KBM-7 (cell line): ENCODE results near the gene OPRL1.

ENCODE experiments used
- DNase-seq: peaks from one replicate; pipeline ENCODE4 v3.0.0-alpha.2; 2015
- in situ Hi-C: fragments of 300-500 bp; cut with MboI; formaldehyde crosslinking; loops from 2 replicates; pipeline ENCODE4 v1.14.3; 2020; ENCODE audit warnings: low sequenced_read_pairs, low pct_unique_long_range_greater_than_20kb, mixed read lengths

OPRL1 gene

DNA sequence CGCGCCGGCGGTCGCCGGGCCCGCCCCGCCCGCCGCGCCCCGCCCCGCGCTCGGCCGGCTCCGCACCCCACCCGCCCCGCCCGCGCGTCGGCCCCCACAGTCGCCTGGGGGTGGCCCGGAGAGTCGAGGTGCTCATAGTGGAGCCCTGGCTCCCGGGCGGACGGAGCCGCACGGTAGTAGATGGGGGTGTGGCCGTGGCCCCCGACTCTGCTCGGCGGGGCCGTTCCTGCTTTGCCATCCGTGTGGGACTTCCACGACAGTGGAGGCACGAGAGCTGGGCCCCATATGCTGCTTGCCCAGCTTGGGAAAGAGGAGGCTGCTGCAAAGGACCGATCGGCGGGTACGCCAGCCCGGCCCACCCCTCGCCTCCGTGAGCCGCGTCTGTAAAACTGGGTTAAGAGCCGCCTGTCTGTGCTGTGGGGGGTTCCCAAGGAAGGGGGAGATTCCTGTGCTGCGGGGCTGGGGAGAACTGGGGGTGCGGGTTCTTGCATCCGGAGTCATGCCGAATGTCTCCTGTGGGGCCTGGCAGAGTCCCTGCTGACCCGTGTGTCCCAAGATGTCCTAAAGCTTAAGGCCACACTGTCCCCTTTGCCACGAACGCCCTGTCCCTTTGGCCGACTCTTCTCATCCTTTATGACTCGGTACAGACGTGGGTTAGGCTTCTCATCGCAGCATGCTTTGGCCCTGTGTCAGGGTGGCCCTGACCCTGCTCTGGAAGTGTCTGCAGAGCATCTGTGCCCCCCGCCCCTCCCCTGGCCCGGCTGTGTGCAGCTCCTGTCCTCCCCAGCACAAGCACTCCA, at the start of gene OPRL1:
OPRL1 (plus strand) TSS at position 70 of the 800 bp plus-strand sequence. CDS start 12,639 bp downstream, outside the sequence.
- in situ Hi-C loops: no loop called here
- DNase-seq: peak; percentile 41

DNA sequence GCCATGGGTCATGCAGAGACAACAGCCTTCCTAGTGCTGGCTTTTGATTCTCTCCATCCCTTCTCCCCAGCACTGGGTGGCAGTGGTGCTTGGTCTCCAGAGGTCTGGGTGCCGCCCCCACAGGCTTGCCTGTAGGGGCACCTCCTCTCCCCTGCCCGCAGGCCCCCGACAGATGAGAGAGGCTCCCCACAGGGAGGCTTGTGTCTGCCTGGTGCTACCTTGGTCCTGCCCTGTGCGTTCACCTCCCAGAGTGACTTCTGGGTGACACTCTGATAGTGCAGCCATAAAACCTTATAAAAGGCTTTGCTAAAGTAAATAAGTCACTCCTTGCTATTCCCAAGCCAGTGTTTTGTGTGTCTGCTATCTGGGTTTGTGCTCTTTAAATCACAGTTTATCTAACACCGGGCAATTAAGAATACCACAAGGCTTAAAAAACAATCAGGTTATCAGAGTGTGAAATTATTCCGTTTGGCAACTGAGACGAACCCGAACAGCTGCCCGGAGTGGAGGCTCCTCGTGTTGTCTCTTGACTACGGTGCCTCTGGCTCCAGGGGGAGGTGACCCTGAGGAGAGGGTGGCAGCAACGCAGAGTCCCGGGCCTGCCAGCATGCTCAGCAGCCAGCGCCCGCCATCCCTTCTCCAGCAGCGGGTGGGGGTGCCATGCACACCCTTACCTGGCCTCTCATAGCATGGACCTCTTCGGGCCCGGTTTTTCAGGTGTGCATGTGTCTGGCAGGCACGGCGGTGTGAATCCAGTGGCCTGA, 49.3 kb upstream of the OPRL1 start:
- DNase-seq: no peak
- in situ Hi-C loops: no loop called here

DNA sequence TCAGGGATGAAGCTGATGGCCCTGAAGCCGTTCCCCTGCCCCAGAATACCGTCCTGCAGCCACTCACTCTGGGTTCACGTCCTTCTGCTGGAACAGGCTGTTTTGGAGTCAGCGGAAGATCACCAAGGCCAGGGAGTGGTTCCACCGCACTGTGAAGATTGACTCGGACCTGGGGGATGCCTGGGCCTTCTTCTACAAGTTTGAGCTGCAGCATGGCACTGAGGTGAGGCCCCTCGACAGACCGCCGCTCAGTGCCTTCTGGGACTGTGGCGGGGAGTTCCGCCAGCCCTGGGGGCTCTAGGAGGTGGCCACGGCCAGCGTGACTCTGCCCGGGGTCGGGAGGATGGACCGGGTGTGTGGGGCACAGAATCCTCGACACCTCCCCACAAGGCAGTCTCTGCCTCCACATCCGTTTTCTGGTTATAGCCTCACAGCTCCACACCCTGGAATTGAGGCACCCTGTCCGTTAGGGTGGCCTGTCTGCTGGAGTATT, 48.0 kb upstream of the OPRL1 start:
- DNase-seq: no peak
- in situ Hi-C loops: no loop called here

DNA sequence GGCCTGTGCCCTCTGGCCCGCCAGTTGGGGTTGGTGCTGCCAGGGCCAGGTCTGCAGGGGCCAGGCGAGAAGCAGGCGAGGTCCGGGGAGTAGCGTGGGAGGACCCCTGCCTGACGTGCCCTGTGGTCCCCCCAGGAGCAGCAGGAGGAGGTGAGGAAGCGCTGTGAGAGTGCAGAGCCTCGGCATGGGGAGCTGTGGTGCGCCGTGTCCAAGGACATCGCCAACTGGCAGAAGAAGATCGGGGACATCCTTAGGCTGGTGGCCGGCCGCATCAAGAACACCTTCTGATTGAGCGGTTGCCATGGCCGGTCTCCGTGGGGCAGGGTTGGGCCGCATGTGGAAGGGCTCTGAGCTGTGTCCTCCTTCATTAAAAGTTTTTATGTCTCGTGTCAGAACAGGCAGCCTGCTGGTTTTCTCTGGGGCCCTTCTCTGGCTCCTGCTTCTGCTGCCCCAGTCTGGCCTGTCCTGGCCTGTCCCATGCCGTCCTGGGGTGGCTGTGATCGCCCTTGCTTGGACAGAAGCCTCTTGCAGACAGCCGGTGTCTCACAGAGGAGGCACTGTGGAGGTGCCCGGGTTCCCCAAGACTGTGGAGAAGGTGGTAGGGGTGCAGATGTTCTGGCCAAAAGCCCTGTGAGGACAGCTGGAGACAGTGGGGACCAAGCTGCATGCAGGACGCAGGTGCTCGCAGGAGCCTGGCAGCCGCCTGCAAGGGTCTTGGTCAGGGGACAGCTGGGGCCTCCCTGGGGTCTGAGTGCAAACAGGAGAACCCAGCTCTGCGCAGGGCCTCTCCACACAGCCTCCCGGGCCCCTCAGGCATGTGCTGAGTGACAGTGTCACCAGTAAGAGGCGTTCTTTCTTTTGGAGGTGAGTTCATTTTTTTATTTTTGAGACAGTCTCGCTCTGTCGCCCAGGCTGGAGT, 46.9 kb upstream of the OPRL1 start:
- in situ Hi-C loops: no loop called here
- DNase-seq: no peak

DNA sequence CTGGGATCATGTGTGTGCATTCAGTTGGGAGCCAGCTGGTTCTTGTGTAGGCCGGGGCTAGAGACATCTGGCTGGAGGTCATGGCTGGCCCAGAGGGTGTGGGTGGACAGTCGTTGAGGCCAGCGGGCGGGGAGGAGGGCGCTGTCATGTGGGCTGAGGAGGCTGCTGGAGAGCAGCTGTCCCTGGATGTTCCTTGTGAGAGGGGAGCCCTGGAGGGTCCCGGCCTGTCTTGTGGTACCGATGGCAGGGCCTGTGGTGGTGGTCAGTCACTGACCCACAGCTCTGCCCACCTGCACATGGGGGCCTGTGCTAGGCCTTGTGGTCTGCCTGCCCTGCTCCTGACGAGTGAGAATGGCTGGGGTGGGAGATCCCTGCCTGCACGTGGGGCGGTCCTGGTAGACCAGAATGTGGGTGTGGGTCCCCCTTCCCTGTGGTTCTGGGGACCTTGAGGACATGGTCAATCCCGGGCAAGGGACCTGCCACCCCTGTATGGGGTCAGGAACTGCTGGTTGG, 45.8 kb upstream of the OPRL1 start:
- in situ Hi-C loops: no loop called here
- DNase-seq: no peak

DNA sequence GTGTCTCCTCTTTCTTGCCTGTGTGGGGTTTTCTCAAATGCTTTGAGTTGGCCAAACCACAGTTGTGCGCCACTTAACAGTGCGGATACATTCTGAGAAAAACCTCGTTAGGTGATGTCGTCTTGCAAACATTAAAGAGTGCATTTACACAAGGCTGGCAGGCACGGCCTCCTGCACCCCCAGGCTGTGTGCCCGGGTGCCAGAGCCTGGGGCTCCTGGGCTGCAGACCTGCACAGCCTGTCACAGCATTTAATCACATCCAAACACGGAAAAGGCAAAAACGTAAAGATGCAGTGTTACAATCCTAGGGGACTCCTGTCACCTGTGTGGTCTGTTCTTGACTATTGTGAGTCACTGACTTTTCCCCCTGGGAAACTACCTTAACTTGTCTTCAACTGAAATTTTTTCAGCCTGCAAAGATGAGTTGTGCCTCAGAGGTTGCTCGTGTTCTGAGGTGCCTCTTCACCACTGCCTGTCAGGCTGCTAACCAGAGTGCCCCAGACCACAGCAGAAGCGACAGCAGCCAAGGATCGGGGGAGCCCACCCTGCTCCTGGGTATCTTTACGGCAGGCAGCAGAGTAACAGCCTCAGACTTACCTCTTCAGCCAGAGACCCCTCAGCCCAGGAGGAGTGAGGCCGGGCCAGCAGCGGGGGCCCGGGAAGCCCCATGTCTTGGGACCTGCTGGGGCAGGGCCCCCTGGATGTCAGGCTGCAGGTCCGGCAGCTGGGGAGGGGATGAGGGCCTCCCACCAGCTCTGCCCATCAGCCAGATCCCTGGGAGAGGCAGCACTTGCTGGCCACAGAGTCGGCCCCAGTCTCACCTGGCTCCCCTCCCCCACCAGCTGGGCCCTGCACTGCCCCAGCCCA, 44.6 kb upstream of the OPRL1 start:
- in situ Hi-C loops: no loop called here

DNA sequence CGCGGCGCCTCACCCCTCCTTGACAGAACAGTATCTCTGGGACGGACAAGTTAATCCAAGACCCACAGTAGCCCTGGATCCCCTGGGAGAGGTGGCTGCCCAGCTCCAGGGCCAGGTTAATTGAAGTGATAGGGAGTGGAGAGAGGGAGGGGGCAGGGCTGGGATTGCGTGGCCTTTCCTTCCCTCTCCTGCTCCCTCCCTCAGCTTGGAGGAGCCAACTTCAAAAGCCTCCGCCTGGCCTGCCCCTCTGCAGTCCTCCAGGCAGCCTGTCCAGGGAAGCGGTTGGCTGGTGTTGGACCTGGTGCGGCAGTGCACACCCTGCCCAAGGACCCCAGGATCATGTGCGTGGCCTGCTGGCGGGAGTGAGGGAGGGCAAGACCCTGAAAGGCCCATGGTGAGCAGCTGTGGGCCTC, 43.9 kb upstream of the OPRL1 start, which contains the start of gene C20orf204:
C20orf204 (plus strand) TSS at position 250 of the 413 bp plus-strand sequence; CDS start at position 392, 142 bp downstream.
- no peak for DNase-seq
- in situ Hi-C loops: no loop called here

More for the DNA sequence above, 44.6 kb upstream of the OPRL1 start:
- no peak for DNase-seq

DNA sequence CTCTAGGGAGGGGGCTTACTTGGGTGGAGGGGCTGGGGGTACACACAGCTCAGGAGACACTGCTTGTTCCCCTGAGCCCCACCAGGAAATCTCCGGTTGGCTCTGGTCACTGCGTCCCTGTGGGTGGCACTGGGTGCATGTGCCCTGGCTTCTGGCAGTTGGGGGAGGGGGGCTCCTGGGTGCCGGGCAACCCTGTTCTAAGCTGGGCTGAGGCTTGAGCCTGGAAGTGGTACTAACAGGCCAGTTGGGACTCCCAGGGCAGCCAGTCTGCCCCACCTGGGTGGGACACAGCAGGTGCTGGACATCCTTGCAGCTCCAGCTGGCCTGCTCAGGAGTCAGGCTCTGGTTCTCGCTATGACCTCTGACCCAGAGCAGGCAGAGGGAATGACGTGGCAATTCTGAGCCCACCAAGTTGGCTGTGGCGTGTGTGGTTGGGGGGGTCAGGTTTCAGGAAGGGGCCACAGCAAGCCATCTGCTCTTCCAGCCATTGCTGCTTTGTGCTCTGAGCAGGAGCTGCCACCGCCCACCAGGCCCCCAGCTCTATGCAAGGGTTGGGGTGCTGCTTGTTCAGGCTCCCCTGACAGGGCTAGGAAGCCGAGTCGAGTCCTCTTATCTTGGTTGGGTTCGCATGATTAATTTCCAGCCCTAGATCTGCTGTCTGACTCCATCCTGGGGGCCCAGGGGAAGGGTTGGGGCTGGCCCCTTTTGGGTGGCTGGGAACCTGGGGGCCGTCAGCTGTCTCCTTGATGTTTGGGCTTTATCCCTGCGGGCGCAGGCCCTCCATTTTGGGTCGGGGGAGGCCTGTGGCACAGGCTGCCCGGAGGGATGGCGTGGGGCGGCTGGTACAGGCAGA, 43.3 kb upstream of the OPRL1 start:
- in situ Hi-C loops: no loop called here
- DNase-seq: peak; percentile 31

DNA sequence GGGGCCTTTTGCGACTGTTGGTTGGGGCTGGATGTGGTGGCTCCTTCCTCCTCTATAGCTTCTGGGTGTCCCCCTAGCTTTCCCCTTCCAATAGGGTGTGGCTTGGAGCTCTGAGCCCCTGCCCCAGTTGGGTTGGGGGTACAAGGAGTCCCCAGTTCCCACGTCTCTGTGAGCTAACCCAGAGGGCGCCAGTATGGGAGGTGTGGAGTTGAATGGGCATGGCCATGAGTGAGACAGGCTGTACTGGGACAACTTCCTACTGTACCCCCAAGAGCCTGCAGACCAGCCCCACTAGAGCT, 42.7 kb upstream of the OPRL1 start:
- in situ Hi-C loops: no loop called here
- DNase-seq: no peak

DNA sequence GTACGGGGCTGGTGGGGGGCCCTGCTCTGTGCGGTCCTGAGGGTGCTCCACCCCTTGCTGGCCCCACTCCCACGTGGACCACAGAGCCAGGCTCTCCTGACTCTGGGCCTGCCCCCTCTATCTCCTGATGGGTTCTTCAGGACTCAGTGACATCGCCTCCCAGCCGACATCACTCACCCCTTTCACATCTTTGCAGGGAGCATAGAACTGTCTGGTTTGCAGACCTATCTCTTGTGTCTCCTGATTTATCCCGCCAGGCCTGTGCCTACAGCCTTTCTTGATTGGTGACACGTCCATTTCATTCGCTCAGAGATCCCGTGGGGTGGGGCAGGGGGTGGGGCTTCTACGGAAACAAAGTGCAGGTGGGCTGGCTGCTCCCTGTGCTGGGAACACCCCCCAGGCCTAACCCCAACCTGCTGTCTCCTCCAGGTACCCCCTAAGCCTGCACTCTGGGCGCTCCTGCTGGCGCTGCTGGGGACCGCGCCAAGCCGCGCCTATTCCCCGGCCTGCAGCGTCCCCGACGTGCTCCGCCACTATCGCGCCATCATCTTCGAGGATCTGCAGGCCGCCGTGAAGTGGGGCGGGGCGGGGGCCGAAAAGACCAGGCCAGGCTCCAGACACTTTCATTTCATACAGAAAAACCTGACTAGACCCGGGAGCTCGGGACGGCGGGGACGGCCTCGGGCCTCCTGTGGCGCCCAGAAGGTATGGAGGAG, 42.2 kb upstream of the OPRL1 start:
- in situ Hi-C loops: no loop called here
- DNase-seq: no peak

DNA sequence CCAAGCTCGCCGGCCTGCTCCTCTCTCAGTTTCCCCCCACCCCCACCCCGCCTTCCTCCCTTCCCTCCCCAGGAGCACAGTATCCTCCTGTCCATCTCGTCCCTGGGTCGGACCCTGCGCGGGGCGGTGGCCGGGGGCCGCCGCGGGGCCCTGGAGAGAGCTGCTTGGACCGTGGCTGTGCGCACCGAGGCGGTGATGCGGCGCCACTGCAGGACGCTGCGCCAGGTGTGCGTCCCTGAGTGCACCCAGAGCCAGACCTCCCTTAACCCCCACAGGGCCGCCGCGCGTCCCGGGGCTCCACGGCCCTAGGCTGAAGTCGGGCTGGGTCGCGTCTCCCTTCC, 41.7 kb upstream of the OPRL1 start:
- DNase-seq: no peak
- in situ Hi-C loops: no loop called here

DNA sequence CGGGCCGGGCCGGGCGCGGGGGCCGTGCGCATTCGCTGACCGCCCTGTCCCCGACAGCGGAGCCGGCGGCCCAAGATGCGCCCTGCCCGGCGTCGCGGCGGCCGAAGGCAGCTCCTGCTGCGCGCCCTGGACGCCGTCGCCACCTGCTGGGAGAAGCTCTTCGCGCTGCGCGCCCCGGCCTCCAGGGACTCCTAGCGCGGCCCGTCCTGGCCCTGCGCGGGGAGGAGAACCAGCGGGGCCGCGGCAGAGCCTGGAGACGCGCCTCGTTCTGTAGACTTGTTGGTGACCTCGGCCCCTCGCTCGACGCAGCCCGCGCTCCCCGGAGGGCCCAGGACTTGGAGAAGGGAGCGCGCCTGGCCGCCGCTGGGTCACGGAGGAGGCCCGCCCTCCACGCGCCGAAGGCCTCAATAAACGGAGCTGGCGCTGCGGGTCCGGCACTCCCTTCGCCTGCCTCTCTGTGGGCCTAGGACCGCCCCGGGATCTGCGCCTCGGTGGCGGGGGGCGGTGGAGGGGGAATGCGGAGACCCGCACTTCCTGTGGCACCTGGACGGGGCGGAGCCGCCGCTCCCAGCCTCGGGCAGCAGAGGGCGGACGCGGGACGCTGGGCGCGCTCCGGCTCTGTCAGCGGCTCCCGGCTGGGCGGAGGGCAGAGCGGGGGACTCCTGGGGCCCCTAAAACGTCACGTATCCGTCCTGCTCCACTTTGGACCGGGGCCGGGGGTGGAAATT, 41.2 kb upstream of the OPRL1 start:
- DNase-seq: peak; percentile 76
- in situ Hi-C loops: no loop called here

DNA sequence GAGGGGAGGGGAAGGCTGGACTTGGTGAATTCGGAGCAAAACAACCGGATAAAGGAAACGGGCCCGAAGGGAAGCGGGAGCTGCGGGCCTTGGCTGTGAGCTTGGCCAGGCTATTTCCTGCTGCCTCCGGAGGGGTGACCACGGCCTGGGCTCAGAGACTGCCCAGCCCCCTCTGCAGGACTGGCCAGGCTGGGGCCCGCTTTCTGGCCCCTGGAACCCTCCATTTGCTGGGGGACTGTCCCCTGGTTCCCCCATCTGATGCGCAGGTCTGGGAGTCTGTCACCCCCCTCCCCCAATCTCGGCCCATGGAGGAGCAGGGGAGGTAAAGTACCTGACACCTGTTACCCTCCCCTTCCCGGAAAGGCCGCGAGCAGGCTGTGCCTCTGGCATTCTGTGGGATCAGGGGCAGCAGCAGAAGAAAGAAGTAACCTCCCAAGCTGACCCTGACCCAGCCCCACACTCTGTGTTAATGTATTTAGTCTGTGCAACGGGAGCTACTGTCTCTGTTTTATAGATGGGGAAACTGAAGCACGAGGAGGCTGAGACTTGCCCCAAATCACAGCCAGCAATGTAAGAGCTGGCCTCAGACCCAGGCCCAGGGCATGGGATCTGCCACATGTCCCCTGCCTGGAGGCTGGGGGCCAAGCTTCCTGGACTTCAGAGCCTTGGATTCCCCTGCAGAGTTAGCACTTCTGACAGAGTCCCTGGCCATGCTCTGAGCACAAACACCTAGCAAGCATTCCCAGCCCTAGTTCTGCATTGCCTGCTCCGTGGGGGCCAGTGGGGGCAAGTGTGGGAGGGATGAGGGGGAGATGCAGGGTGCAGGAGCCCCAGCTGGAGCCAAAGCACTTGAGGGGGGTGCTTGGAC, 40.4 kb upstream of the OPRL1 start:
- no peak for DNase-seq
- in situ Hi-C loops: no loop called here

DNA sequence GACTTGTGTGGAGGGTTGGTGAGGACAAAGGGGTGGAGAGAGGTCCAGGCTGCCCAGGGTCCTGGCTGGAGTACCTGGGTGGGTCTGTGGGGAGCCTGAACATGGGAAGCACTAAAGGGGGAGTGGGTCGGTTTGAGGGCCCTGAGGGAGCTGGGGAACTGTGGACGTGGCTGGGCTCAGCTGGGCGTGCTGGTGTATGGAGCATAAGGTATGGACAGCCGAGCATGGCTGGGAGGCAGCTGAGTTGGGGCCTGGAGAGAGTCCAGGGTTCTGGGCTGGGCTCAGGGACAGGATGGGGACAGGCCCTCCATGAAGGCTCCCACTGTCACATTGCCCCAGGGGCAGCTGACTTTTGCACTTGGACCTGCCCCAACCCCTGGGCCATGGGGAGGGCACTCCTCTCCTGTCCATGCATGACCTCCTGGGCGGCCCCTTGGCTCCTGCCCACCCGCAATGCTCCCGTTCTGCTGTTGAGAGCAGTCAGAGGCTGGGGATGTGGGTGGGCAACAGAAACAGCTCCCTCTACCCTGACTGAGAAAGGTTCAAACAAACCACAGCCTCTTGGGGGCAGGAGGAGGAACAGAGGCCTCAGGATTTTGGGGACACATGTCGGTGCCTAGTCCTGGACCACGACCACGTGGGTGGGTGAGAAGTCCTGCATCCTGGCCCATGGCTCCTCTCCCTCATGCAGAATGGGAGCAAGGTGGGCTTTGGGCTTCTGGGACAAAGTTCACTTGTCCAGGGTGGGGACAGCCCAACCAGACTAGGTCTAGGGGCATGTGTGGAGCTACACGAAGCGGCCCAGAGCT, 39.4 kb upstream of the OPRL1 start:
- DNase-seq: no peak
- in situ Hi-C loops: no loop called here
